ENCODE results near the gene AP5B1. TPM values are rescaled to one million over a fixed set of nuclear protein-coding genes. Genes with fewer than 3 reads are reported as not detected.
A peak's percentile ranks its signal among the peaks of the same experiment; 100 is the strongest.

Gene AP5B1
- total and polyA plus RNA-seq, 9 of the 15 experiments (the other 6 are each of a cell fraction or from before 2014, with no cell fraction given): 0.51 to 24.2 (median 5.1) TPM

DNA sequence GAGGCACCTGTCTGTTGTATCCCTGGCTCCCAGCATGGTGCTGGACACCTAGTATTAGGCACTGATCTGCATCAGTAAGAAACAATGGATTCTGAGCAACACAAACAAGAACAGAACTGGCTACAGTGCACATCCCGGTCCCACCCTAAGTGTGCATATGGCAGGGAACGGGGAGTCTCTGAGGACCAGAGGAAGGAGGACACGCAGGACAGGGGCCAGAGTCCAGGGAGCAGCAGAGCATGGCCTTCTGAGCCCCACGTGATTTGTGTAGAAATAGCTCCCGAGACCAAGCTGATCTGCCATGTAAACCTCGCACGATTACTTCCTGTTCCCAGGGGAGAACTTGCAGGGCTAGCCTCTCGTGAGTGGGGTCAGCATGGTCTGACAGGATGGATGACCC lies 40.3 kb upstream of the AP5B1 start:
- ATAC-seq (no peak), FAIRE-seq (no peak), DNase-seq (ENCODE audit: extremely low read depth in 1 of 4, low spot score in 3 of 4) (peak in 1 of 4 experiments; percentile 2)
- CTCF ChIA-PET (ENCODE audit: low intra/inter-chr PET ratio): interaction anchor here (0.9 to 1.1 kb wide), 2 partner anchors 11 to 115 kb away, joined by 3 to 4 read pairs; no protein-coding TSS in a partner anchor
- Histone ChIP-seq H3K4me2 (ENCODE audit: insufficient read depth, low read length) (no peak overlapping the region), H3K36me3 (ENCODE audit: control insufficient read depth, insufficient read depth, low read length) (no peaks in the 10 kb centered on the region), H3K4me3 (no peak overlapping the region), H3K4me1 (replicated peaks in 1 of 2; ENCODE audit: control insufficient read depth in 2 of 2, insufficient read depth in 2 of 2, low read length in 2 of 2) (peaks cover 0 to 12% of the 10 kb centered on the region in 2 experiments; a peak in 2 of 5 replicates), H2AFZ (ENCODE audit: low read depth, low read length) (peak overlapping the region; percentile 75), H3K27me3 (ENCODE audit: control insufficient read depth in 2 of 2, insufficient read depth in 2 of 2, low read length in 2 of 2) (no peaks in the 10 kb centered on the region), H4K20me1 (replicated peaks; ENCODE audit: control insufficient read depth, insufficient read depth, low read length) (no peaks in the 10 kb centered on the region), H3K27ac (ENCODE audit: extremely low read depth, low read depth, low read length) (no peak overlapping the region), H3K9ac (ENCODE audit: insufficient read depth in 1 of 2, low read depth in 2 of 2, low read length in 2 of 2) (peak overlapping the region in 1 of 2 experiments; percentile 61; a peak in 2 of 4 replicates), H3K9me3 (replicated peaks; ENCODE audit: control insufficient read depth, insufficient read depth, low read depth, low read length) (no peaks in the 10 kb centered on the region), H3K9me1 (ENCODE audit: control insufficient read depth, insufficient read depth, low read length) (no peaks in the 10 kb centered on the region), H3K79me2 (ENCODE audit: control insufficient read depth, insufficient read depth, low read length) (no peaks in the 10 kb centered on the region)
- no peak for TF ChIP-seq CTCF (IDR thresholded peaks at IDR 0.05 in 2 of 3, conservative IDR thresholded peaks at IDR 0.05 in 1 of 3; ENCODE audit: insufficient read depth in 2 of 3, low read depth in 1 of 3, low read length in 3 of 3)
- TF ChIP-seq SIRT6 (IDR thresholded peaks at IDR 0.05; ENCODE audit: low read depth, low read length): no peak
- peak; percentile 44; the same call in 1 of the 2 replicates for TF ChIP-seq USF1 (CRISPR knock-in tag; IDR thresholded peaks at IDR 0.05)
- no peak for TF ChIP-seq ZNF174 (CRISPR knock-in tag; IDR thresholded peaks at IDR 0.05)
- TF ChIP-seq, protein P1, sequence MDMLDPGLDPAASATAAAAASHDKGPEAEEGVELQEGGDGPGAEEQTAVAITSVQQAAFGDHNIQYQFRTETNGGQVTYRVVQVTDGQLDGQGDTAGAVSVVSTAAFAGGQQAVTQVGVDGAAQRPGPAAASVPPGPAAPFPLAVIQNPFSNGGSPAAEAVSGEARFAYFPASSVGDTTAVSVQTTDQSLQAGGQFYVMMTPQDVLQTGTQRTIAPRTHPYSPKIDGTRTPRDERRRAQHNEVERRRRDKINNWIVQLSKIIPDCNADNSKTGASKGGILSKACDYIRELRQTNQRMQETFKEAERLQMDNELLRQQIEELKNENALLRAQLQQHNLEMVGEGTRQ (CRISPR knock-in tag; IDR thresholded peaks at IDR 0.05): peak; percentile 24; the same call in 1 of the 2 replicates
- no peak for TF ChIP-seq ILK (tag; IDR thresholded peaks at IDR 0.05; ENCODE audit: borderline replicate concordance, low read depth)
- TF ChIP-seq NCOA6 (IDR thresholded peaks at IDR 0.05): no peak
- intact Hi-C loops (cut with micrococcal nuclease) (no loop called here), in situ Hi-C loops (cut with MboI) (loop anchor here (5.0 kb wide), 1 partner anchor 109 kb away; the partner anchor contains the start of gene KAT5)
- WGBS (ENCODE audit: insufficient coverage, low coverage, missing lambda C conversion rate): 12% methylated on average over 8 of the region's 8 CpGs
- POLR2A ChIA-PET: no interaction called here
- no TSS peak for BruUV-seq (replicated peaks)
